Stimulated activated effector memory CD8-positive, alpha-beta T cell treated with anti-CD3 and anti-CD28 coated beads, Interleukin-12 subunit alpha, Interleukin-12 subunit beta, amount 100 ng/mL, for 72 hours (primary cell): Measurements from ENCODE around the gene PEX11A.

Experiments
- ATAC-seq: fragments of 150-1000 bp; cut with Tn5 transposase; 2 replicates; pipeline ENCODE4 v1.10.0; 2021
- DNase-seq, 2 donors: peaks; one replicate each; pipeline ENCODE4 v3.0.0; 2021 to 2022; ENCODE audit warnings: low spot score in 2 of 2
- H3K27ac Mint-ChIP-seq: one replicate; pipeline ENCODE4 v1.8.0; 2022; ENCODE audit warnings: mild to moderate bottlenecking, mixed read lengths
- H3K36me3 Mint-ChIP-seq: one replicate; pipeline ENCODE4 v1.8.0; 2022; ENCODE audit warnings: mild to moderate bottlenecking, mixed read lengths
- H3K4me1 Mint-ChIP-seq: one replicate; pipeline ENCODE4 v1.8.0; 2022; ENCODE audit warnings: mixed read lengths
- H3K4me3 Mint-ChIP-seq: one replicate; pipeline ENCODE4 v1.8.0; 2022; ENCODE audit warnings: mild to moderate bottlenecking, mixed read lengths
- H3K9me3 Mint-ChIP-seq: one replicate; pipeline ENCODE4 v1.8.0; 2022; ENCODE audit warnings: mixed read lengths

Gene PEX11A

GRCh38 chr15:89652666-89653065 lies 37.9 kb downstream of the PEX11A start:
- Mint-ChIP-seq H3K4me1 (peaks cover 14% of the 10 kb centered on the region), H3K9me3 (no peaks in the 10 kb centered on the region), H3K36me3 (no peaks in the 10 kb centered on the region), H3K4me3 (no peak overlapping the region), H3K27ac (no peak overlapping the region)
- no peak for ATAC-seq
- no peak for DNase-seq

GRCh38 chr15:89652131-89652530 lies 38.4 kb downstream of the PEX11A start:
- Mint-ChIP-seq H3K4me3 (no peak overlapping the region), H3K4me1 (peaks cover 17% of the 10 kb centered on the region), H3K27ac (no peak overlapping the region), H3K9me3 (no peaks in the 10 kb centered on the region), H3K36me3 (no peaks in the 10 kb centered on the region)
- ATAC-seq = no peak
- DNase-seq = no peak

DNA sequence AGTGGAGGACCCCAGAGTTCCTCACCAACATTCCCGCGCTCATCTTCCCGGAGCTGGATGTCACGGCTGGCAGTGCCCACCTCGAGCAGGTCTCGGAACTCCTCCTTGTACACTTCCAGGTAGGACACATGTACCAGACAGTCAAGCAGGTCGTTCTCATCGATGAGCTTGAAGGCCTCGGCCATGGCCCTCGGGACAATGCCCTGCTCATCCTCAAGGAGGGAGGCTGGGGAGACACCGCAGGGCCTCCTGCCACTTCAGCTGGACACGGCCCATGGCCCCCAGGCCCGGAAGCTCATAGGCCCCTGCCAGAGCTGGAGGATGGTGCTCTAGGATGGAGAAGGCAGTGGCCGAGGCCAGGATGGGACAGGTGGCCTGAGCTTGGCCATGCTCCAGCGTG lies 40.8 kb downstream of the PEX11A start:
- peaks cover 13% of the 10 kb centered on the region for H3K4me1 Mint-ChIP-seq
- no peak overlapping the region for H3K27ac Mint-ChIP-seq
- H3K4me3 Mint-ChIP-seq = no peak overlapping the region
- H3K36me3 Mint-ChIP-seq = no peaks in the 10 kb centered on the region
- no peak for DNase-seq
- ATAC-seq = no peak
- no peaks in the 10 kb centered on the region for H3K9me3 Mint-ChIP-seq

GRCh38 chr15:89649013-89649625 lies 41.4 kb downstream of the PEX11A start:
- Mint-ChIP-seq H3K4me3 (no peak overlapping the region), H3K27ac (no peak overlapping the region), H3K36me3 (no peaks in the 10 kb centered on the region), H3K4me1 (peaks cover 7% of the 10 kb centered on the region), H3K9me3 (no peaks in the 10 kb centered on the region)
- DNase-seq (no peak), ATAC-seq (no peak)

DNA sequence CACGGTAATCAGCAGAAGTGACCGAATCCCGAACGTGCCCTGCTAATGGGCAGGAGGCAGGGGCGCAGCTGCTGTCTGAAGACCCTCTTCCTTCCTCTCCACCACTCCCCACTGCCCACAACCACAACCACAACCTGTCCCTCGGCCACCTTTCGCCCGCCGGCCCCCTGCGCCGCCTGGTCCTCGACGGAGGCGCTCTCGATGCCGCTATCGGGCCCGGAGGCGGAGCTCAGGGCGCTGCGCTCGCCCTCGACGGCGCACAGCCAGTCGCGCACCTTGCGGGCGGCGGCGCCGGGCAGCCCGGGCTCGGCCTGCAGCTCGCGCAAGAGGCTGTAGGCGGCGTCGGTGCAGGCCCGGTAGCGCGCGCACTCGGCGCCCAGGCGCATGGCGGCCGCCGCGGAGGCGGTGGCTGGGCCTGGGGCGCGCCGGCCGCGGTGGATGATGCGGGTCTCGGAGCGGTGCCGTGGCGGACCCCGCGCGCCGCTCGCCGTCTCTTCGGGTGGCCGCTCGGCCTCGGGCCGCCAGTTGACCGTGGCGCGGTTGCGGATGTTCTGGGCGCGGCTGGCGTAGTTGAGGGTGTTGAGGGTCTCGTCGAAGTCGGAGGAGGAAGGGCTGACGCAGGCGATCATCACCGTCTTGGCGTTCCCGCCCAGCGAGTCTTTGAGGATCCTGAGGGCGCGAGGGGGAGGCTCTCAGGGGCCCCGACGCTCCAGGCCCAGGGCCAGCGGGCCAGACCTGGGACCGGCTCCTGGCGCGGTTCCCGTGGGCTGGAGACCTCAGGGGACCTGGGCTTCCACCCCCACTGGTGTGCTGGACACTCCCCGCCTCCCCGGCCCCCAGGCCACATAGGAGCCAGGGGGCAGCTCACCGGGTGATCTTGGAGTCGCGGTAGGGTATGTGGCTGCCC lies 42.2 kb downstream of the PEX11A start:
- Mint-ChIP-seq H3K4me1 (peaks cover 7% of the 10 kb centered on the region), H3K9me3 (no peaks in the 10 kb centered on the region), H3K36me3 (no peaks in the 10 kb centered on the region), H3K4me3 (no peak overlapping the region), H3K27ac (no peak overlapping the region)
- ATAC-seq (no peak), DNase-seq (no peak)

DNA sequence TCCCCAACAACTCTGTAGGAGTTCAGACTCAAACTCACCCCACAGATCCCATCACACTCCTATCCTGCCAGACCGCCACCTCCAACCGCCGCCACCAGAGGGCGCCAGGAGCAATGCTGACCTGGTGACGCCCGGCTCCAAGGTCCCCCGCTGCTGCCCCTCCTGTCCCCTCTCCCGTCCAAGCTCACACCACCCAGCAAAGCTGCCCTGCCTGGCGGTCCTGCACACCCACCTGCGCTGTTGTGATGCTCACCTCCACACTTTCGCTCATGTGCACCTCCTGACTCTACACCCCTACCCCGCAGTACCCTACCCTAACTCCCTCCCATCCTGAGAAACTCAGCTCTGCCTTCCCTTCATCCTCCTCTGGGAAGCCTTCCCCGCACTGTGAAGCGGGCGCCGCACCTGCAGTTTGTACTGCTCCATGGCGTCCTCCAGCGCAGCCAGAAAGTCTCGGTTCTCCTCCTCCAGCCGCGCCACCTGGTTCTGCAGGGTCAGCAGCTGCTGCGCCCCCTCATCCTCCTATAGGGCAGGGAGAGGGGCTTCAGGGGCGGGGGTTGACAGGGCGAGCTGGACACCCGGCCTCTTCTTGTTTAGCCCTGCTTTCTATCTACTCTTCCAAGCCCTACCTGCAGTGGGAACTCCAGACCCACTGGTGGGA lies 43.2 kb downstream of the PEX11A start:
- no peaks in the 10 kb centered on the region for H3K9me3 Mint-ChIP-seq
- peak; percentile 66 to 86 for DNase-seq
- no peak overlapping the region for H3K4me3 Mint-ChIP-seq
- no peaks in the 10 kb centered on the region for H3K36me3 Mint-ChIP-seq
- peaks cover 7% of the 10 kb centered on the region for H3K4me1 Mint-ChIP-seq
- ATAC-seq = peak; percentile 70
- H3K27ac Mint-ChIP-seq = no peak overlapping the region

- H3K36me3 Mint-ChIP-seq = no peaks in the 10 kb centered on the region
- H3K4me1 Mint-ChIP-seq = peaks cover 7% of the 10 kb centered on the region
- no peak overlapping the region for H3K4me3 Mint-ChIP-seq
- DNase-seq (no peak), ATAC-seq (peak; percentile 3)
- peak overlapping the region; percentile 58 for H3K27ac Mint-ChIP-seq
- H3K9me3 Mint-ChIP-seq = no peaks in the 10 kb centered on the region
Observed at GRCh38 chr15:89646416-89647141, 44.0 kb downstream of the PEX11A start.

- Mint-ChIP-seq H3K4me3 (no peak overlapping the region), H3K9me3 (no peaks in the 10 kb centered on the region), H3K36me3 (no peaks in the 10 kb centered on the region), H3K4me1 (peaks cover 7% of the 10 kb centered on the region), H3K27ac (peak overlapping the region; percentile 58)
- no peak for DNase-seq
- ATAC-seq = no peak
Observed at GRCh38 chr15:89645680-89646079, 44.9 kb downstream of the PEX11A start.

GRCh38 chr15:89642106-89642505 lies 48.4 kb downstream of the PEX11A start:
- DNase-seq (no peak), ATAC-seq (no peak)
- Mint-ChIP-seq H3K9me3 (no peaks in the 10 kb centered on the region), H3K27ac (no peak overlapping the region), H3K36me3 (no peaks in the 10 kb centered on the region), H3K4me1 (peaks cover 3% of the 10 kb centered on the region), H3K4me3 (no peak overlapping the region)

GRCh38 chr15:89641053-89641452 lies 49.5 kb downstream of the PEX11A start:
- H3K9me3 Mint-ChIP-seq = no peaks in the 10 kb centered on the region
- ATAC-seq = no peak
- H3K4me3 Mint-ChIP-seq = no peak overlapping the region
- H3K36me3 Mint-ChIP-seq = no peaks in the 10 kb centered on the region
- H3K4me1 Mint-ChIP-seq = no peaks in the 10 kb centered on the region
- H3K27ac Mint-ChIP-seq = no peak overlapping the region
- DNase-seq = no peak

DNA sequence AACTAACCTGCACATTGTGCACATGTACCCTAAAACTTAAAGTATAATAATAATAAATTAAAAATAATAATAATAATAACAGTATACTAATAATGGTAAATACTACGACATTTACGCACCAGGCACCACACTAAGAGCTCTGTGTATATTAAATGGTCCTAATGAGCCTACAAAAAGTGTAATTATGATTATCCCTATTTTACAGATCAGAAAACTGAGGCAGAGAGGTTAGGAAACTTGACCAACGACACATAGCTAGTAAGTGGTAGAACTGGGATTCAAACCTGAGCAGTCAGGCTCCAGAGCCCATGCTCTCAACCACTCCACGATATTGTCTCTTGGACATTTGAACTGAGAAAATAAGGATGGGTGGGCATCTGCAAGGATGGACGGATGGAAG lies 50.3 kb downstream of the PEX11A start:
- H3K27ac Mint-ChIP-seq = no peak overlapping the region
- H3K4me1 Mint-ChIP-seq = no peaks in the 10 kb centered on the region
- DNase-seq (no peak), ATAC-seq (no peak)
- H3K36me3 Mint-ChIP-seq = peaks cover 5% of the 10 kb centered on the region
- H3K9me3 Mint-ChIP-seq = no peaks in the 10 kb centered on the region
- H3K4me3 Mint-ChIP-seq = no peak overlapping the region

- DNase-seq (no peak), ATAC-seq (no peak)
- H3K36me3 Mint-ChIP-seq = peaks cover 15% of the 10 kb centered on the region
- H3K9me3 Mint-ChIP-seq = no peaks in the 10 kb centered on the region
- H3K27ac Mint-ChIP-seq = no peak overlapping the region
- no peaks in the 10 kb centered on the region for H3K4me1 Mint-ChIP-seq
- no peak overlapping the region for H3K4me3 Mint-ChIP-seq
Observed at GRCh38 chr15:89633585-89633984, 57.0 kb downstream of the PEX11A start.

- ATAC-seq (peak; percentile 27), DNase-seq (peak in 1 of 2 donors; percentile 20)
- H3K9me3 Mint-ChIP-seq = no peaks in the 10 kb centered on the region
- no peak overlapping the region for H3K4me3 Mint-ChIP-seq
- no peak overlapping the region for H3K27ac Mint-ChIP-seq
- H3K4me1 Mint-ChIP-seq = no peaks in the 10 kb centered on the region
- H3K36me3 Mint-ChIP-seq = peaks cover 15% of the 10 kb centered on the region
Observed at GRCh38 chr15:89632563-89633430, 57.8 kb downstream of the PEX11A start.

DNA sequence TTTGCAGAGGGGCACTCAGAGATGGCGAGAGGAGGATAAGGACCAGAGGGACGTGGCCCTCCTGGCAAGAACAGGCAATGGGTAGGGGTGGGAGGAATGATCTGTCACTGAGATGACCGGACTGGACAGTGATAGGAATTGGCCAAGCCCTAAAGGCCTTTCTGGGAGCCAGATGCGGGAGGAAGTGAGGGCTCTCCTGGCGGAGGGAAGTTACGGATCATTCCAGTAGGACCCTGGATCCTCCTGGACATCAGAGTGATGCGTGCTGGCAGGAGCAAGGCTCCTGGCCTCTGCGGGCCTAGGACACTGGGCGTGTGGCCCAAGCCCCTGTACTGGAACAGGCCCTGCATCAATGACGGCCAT lies 58.7 kb downstream of the PEX11A start:
- Mint-ChIP-seq H3K27ac (no peak overlapping the region), H3K36me3 (peaks cover 16% of the 10 kb centered on the region)
- peak in 1 of 2 donors; percentile 40 for DNase-seq

More for the DNA sequence above, 58.7 kb downstream of the PEX11A start:
- Mint-ChIP-seq H3K9me3 (no peaks in the 10 kb centered on the region), H3K4me1 (no peaks in the 10 kb centered on the region), H3K4me3 (no peak overlapping the region)
- peak; percentile 14 for ATAC-seq
